Eye (tissue), 1 donor: Measurements from ENCODE around the gene CAP2.

Experiments used
- DNase-seq: peaks from one replicate; pipeline ENCODE4 v3.0.0-alpha.2; 2015

Gene CAP2, protein sequence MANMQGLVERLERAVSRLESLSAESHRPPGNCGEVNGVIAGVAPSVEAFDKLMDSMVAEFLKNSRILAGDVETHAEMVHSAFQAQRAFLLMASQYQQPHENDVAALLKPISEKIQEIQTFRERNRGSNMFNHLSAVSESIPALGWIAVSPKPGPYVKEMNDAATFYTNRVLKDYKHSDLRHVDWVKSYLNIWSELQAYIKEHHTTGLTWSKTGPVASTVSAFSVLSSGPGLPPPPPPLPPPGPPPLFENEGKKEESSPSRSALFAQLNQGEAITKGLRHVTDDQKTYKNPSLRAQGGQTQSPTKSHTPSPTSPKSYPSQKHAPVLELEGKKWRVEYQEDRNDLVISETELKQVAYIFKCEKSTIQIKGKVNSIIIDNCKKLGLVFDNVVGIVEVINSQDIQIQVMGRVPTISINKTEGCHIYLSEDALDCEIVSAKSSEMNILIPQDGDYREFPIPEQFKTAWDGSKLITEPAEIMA

DNA sequence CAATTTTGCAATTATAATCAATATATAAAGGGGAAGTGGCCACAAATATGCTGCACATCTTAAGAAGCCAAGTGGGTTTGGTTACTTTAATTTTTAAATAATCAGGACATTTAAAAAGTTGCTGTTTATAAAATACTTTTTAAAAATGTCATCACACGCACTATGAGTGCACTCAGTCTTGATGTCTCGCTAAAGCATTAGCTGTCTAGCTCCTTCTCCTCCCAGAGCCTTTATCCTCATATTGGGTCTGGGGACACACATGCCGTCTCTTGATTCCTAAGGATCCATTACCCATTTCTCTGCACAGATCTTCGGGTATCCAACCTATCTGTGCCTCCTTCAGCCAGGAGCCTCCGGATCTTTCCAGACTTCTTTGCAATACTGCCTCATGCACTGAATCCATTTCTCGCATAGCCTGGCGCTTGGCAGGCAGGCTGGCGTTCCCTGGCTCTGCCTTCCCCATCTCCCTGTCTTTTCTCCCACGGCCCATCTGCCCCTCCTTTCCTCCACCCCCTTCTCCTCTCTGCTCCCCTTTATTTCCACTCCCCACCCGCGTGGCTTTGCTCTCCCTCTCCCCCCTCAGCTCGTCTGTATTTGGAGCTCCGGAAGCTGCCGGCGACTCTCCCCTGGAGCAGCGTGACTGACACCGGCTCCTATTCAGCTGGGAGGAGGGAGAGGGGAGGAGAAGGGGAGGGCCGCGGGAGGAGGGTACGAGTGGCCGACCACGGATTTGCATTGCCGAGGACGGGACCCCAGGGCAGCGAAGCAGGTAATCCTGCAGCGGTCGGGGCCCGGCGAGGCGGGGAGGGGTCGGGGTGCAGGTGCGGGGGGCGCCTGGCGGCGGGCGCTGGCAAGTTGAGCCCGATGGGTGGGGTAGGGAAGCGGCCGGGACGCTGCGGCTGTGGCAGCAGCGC lies at the start of gene CAP2:
Gene CAP2, plus strand, starts transcription at position 618 of the 914 bp plus-strand sequence. CDS start 27,961 bp downstream, outside the sequence.
- DNase-seq: peak; percentile 93

DNA sequence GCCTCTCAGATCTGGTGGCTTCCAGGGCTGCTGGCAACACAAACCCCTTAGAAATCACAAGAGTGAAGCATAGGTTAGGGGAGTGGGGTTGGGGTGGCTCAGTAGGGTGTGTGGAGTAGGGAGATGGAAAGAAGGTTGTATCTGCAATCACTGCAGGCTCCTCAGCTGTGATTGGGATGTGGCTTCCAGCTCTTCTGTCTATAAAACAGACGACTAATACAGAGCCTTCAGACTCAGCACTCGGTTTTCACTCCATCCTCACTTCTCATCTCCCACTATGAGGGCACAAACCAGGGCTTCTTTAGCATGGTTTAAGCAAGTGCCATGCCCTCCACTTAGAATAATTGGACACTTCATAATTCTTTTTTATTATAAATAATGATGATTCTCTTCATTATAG lies 46.4 kb upstream of the CAP2 start:
- no peak for DNase-seq

DNA sequence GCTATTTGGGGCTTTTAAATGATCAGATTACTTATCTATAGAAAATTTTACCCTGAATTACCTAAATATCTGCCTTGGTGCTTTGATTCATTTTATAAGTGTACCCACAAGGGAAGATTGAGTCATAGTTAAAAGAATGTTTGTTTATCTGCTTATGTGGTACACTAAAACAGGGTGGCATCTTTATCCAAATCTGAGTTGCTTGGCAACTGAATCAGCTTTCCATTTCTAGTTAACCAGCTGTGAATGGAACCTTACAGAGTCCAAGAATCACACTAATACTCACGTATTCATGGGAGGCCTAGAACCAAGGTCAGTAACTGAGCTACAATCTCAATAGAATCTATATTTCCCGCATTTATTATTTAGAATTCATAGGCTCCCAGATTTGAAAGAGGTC lies 44.0 kb upstream of the CAP2 start:
- no peak for DNase-seq

DNA sequence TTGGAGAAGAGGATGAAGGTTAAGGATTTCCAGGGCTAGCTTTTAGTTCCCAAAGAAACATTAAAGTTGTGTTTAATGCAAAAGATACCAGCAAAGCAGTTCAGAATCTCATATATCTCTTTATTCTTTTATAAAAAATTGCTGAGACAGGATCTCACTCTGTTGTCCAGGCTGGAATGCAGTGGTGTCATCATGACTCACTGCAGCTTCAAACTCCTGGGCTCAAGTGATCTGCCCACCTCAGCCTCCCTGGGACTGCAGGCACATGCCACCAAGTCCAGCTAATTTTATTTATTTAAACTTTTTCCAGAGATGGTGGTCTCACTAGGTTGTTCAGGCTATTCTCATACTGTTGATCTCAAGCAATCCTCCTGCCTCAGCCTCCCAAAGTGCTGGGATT lies 41.1 kb upstream of the CAP2 start:
- DNase-seq: no peak

DNA sequence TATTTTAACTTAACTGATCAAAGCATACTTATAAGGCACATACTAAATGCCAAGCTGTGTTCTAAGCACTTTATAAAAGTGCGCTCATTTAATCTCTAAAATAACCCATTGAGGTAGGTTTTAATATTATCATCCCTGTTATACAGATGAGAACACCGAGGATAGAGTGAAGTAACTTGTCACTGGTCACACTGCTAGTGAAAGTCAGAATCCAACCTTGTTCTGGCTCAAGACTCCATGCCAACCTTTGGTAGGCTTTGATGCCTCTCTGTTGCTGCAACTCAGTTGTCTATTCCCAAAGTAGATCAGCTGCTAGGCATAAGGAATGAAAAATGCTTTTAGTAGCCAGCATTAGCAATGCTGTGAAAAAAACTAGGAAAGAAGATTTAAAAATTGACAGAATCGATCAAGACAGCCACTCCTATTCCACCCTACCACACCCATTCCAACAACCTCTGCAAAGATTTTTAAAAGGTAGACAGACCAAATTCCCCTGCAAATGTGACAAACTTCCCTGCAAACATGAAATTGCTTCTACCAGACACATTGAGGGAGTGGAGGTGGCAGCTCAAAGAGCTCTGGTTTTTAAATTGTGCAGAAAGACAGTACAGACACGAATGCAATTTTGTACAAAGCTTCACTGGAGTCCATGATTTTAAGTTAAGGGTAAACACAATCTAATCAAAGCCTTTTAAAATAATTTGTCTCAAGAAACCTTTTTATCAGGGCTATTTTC lies 39.8 kb upstream of the CAP2 start:
- DNase-seq: no peak

DNA sequence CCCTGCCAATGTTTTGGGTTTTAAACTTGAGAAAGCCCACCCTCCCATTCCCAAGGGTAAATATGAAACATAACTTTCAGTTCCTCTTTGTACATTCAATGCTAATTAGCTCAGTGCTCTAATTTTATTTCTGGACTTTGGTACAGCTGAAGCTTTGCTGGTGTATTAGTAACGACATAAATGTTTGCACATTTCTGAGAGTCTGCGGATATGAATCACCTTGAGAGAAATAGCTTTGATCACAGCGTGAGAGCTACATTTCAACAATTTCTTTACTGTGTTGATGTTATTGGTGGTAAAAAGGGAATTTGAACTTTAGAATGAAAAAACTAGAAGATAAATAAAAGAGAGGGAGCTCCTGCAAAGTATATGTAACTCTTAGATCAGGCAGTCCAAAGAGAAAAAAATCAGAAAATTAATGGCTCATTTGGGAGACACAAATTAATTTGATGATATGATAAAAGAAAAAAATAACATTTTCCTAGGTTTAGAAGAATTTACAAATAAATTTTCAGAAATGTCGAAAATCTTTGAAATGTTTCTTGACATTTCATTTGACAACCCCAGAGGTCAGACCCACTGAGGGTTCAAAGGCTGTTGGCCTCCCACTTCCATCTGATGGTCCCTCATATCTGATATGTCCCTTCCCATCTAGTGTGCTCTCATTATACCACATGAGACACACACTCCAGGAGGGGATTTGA lies 38.5 kb upstream of the CAP2 start:
- DNase-seq: no peak

DNA sequence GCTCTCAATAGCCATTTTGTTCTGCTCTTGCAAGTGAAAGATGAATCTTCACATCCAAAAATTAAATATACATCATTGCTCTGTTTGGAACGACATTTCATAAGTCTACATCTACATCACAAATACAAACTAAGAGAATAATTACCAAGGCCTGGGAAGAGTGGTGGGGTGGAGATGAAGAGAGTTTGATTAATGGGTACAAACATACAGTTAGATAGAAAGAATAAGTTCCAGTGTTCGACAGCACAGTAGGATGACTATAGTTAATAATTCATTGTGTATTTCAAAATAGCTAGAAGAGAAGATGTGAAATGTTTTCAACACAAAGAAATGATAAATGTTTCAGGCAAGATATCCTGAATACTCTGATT lies 38.0 kb upstream of the CAP2 start:
- DNase-seq: no peak

DNA sequence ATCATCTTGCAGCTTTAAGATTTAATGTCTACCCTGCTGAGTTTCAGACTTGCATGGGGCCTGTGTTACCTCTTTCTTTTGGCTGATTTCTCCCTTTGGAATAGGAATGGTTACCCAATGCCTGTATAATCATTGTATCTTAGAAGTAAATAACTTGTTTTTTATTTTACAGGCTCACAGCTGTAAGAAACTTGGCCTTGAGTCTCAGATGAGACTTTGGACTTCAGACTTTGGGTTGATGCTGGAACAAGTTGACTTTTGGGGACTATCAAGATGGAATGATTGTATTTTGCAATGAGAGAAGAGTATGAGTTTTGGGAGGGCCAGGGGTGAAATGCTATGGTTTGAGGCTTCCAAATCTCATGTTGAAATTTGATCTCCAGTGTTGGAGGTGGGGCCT lies 34.9 kb upstream of the CAP2 start:
- no peak for DNase-seq

DNA sequence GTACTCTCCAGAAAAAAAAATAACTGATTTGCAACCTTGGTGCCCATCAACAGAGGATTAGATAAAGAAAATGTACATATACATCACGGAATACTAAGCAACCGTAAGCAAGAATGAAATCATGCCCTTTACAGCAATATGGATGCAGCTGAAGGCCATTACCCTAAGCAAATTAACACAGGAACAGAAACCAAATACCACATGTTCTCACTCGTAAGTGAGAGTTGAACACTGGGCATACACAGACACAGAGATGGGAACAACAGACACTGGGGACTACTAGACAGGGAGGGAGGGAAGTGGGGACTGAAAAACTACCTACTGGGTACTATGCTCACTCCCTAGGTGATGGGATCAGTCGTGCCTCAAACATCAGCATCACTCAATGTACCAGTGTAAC lies 32.8 kb upstream of the CAP2 start:
- no peak for DNase-seq

DNA sequence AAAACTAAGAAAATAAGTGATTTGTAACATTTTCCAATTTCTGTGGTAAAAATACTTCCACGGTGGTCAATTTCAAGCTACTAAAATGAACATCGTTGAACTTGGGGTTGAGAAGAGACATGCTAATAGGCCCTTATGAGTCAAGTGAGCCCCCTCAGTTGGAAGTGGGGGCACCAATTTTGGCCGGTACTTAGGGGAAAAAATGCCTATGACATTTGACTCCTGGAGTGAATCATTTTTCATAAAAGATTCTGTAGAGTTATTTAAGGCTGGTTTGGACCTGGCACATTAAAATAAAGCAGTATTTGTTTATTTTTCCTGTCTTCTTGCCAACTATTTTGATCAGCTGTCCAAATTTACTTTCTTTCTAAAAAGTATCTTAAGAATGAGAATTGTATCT lies 32.4 kb upstream of the CAP2 start:
- no peak for DNase-seq

DNA sequence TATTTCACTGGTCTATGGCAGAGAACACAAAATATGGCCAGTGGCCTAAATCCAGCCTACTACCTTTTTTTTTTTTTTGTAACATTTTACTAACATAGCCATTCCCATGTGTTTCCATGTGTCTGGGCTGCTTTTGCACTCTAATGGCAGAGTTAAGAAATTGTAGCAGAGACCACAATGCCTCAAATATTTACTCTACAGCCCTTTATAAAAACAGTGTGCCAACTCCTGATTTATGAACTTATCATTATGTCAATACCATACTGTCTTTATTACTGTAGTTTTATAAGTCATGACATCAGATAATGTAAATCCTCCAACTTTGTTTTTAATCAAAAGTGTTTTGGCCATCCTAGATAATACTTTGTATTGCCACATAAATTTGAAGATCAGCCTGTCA lies 27.4 kb upstream of the CAP2 start:
- DNase-seq: no peak

DNA sequence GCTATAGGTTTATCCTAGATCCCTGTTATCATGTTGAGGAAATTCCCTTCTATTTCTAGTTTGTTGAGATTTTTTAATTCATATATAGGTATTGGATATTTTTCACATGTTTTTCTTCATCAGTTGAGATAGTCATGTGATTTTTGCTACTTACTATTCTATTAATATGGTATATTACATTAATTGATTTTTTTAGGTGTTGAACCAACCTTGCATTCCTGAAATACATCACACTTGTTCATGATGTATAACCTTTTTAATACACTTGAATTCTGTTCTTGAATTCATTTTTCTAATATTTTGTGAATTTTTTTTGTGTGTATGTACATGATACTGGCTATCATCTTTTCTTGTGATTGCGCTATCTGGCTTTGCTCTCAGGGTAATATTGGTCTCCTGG lies 25.5 kb upstream of the CAP2 start:
- no peak for DNase-seq

DNA sequence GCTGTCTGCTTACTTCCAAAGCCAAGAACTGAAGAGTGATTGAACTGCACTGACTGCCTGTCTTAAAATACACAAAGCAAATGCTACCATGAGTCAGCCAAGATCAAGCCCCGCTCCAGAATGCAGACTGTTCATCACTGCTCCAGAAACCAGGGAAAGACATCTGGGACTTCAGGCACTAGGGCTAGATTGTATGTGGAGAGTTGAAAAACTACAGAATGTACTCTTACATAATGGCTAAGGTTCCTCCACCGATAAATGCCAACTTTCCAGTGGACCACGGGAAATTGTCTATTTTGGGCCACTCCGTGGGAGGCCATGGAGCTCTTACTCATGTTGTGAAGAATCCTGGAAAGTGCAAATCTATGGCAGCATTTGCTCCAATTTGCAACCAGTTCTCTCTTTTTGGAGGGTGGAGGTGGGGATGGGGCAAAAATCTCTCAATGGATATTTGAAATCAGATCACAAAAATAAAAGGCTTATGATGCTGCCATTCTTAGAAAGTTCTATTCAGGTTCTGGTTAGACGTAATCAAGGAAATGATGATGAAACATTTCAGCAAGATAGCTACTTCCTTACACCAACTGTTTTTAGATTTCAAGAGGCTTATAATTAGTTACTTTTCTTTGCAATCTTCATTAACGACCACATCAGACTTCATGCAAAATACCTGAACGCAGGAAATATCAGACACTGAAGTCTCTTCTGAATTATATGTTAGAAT lies 11.8 kb upstream of the CAP2 start:
- DNase-seq: no peak

DNA sequence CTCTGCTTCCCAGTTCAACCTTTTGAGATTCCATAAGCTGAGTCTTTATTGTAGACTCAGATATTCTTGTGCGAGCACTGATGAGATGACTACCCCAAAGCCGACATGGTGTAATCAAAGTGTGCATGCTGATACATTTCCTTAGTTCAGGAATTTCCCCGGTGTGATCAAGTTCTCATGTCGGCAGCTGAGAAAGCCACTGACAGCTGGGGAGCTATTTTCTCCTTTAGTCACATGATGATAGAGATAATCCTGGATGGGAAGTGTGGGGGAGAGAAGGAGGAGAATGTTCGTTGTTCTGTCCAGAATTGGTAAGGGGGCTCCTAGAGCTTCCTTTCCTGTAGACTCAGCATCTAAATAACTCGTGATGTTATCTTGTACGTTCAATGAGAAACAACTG lies 7.7 kb upstream of the CAP2 start:
- peak; percentile 16 for DNase-seq

DNA sequence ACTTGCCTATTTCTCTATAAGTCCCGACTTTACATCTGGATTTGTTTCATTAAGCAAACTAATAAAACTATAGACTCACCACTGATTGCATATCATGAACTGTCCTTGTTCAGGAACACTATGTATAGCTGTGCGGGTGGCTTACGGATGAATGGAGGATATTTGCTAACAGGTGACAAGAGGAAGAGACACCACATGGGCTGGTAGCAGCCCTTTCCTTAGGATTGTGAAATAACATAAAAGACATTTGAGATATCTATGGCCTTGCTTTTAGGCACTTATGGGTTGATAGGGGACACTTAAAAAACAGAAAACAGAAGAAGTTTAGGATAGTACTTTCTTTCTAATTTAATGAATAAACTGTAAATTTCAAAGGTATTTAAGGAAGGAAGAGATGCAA lies 5.0 kb upstream of the CAP2 start:
- DNase-seq: no peak

DNA sequence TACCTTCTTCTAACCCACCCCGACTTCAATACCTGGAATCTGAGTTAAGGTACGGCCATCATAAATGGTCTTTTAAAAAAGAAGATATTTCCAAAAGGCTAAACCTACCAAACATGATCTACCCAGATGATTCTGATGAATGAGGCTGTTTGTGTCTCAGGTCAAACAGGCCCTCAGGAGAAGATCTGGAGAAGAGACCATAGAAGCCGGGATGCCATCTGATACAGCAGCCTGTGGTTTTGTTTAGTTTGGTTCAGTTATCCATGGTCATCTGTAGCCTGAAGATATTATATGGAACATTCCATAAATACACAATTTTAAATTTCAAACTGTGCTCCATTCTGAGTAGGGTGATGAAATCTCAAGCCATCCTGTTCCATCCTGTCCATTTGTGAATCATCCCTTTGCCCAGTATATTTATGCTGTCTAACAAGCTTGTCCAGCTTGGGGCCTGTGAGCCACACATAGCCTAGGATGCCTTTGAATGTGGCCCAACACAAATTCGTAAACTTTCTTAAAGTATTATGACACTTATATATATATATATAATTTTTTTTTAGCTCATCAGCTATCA lies 4.0 kb upstream of the CAP2 start:
- DNase-seq: no peak

DNA sequence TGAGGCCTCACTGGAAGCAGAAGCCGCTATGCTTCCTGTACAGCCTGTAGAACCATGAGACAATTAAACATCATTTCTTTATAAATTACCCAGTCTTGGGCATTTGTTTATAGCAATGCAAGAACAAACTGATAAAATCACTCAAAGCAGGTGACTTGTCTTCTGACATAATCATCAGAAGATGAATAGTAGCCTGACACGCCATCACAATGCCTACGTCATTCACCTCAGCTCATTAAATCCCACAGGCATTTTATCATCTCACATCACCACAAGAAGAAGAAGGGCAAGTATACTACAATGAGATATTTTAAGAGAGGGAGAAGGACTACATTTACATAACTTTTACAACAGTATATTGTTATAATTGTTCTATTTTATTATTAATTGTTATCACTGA lies 3.1 kb upstream of the CAP2 start:
- no peak for DNase-seq

DNA sequence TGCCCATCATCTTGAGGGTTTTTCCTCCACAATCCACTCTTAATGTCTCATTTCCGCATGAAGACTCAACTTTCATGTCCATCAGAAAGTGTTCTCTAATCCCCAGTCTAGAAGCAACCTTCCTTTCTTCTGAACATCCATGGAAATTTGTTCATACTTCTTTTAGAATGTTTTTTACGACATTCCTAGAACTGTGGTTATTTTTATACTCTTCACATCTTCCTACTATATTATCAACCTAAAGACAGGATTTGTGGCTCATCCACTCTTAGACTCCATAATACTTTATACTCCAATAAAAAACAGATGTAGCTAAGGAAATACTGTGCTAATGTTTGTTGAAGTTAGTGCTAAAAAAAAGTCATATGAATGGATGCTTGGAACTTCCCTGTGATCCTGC lies 1.4 kb upstream of the CAP2 start:
- no peak for DNase-seq

DNA sequence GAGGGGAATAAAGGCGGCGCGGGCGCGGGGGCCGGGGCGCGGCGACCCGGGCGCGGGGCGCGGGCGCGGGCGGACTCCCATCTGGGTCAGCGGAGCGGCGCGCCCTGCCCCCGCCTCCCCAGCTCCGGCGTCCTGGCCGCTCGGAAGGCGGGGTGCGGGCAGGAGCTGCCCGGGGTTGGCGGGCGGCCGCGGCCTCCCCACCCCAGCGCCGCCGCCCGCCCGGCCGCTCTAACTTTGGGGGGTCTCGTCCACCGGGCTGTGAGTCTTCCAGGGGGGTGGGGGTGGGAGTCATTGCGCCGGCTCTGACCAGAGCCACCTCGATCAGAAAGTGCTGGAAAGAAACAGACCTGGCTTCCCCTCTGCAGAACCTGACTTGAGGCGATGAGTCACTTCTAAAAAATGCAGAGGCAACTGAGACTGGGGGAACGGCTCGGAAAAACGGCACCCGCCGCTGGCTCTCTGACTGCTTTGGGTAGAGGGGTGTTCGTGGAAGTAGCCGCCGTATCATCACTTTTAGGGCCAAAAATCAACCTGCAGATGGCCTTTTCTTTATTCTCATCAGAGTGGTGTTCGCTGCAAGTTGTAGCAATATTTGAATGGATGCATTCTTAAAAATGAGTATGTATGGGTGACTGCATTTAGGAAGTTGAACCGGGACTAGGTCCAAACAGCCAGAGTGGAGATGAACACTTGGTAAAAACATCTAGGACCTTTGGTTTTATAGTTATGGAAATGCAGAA lies 667 bp downstream of the CAP2 start:
- peak; percentile 81 for DNase-seq

DNA sequence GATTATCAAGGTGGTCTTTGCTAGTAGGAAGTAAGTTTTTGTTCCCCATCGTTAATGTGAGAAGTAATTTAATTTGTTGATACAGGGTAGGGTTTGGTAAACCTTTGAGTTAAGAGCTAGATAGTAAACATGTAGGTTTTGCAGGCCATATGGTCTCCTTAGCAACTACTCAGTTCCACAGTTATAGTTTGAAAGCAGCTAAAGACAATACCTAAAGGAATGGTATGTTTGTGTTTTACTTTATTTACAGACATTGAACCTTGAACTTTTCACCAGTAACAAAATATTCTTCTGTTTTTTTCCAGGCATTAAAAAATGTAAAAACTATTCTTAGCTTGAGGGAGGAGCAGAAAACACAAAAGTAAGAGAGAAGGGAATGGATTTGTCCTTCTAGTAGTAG lies 1.7 kb downstream of the CAP2 start:
- no peak for DNase-seq

DNA sequence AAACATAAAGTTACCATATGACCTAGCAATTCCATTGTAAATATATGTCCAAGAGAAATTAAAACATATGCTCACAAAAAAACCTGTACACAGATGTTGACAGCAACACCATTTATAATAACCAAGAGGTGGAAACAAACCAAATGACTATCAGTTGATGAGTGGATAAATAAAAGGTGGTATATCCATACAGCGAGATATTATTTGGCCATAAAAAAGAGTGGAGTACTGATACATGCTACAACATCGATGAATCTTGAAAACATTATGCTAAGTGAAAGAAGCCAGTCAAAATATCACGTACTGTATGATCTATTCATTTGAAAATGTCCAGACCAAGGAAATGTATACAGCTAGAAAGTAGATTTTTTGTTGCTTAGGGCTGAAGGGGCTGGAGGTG lies 2.9 kb downstream of the CAP2 start:
- no peak for DNase-seq
